ENCODE measurements around the gene MACROD2.

Gene MACROD2

DNA sequence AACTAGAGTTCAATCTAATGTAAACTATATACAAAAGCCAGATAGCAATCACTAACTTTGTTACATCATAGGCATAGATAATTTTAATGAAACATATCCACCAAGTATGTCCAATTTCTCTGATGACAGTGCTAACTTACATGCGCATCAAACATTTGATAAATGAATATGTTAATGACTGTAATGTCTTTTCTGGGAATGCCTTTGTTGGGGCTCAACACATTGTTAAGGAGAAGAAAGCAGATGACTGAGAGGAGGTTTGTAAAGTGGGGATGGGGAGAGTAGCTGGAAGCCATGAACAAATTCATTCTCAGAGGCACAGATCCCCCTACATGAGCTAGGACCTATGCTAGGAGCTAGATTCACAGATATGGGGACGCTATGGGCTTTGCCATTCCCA is 1627.9 kb downstream of the MACROD2 start:
- no peak for DNase-seq

DNA sequence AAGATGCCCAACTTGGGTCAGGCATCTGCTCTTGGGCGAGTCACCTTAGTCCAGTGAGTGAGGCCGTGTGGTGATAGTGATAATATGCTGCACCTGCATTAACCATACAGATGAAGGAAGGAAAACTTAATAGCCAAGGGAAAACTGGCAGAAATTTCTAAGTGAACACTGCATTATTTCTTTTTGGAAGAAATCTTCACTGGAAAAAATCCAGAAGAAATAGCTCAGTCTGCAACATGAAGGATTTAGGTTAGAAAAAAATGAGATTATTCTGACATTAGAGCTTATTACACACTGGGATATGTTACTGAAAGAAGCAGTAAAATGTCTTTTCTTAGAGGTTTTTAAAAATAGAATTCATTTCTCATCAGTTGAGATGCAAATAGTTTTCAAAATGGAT is 1630.7 kb downstream of the MACROD2 start:
- no peak for DNase-seq

DNA sequence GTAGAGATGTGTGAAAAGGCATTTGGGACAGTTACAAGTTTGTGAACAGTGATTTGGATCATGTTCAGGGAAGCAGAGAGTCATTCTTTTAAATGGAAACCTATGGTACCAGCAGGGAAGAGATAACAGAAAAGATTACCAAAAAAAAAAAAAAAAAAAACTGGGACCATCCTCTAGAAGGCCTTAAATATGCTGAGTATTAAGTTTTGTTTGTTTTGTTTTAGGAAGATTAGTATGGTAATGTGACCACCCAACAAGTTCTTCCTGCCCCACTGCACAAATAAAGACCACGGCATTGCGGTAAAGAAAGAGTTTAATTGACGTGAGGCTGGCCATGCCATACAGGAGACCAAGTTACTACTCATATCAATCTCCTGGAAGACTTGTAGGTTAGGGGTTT is 1631.8 kb downstream of the MACROD2 start:
- DNase-seq, result no peak

DNA sequence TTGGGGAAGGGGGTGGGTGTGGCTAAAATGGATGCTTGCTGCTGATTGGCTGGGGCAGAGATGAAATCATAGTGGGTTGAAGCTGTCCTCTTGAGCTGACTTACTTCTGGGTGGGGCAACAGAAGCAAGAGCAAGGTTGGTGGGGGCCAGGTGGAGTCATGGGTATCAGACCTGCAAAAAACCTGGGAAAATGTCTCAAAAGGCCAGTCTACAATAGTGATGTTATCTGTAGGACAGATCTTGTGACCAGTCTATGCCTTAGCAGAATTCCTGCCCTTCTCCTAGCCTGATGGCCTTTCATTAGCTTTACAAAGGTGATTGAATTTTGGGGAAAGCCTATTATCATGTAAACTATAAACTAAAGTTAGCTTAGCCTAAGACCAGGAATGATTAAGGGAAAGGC is 1632.2 kb downstream of the MACROD2 start:
- no peak for DNase-seq

DNA sequence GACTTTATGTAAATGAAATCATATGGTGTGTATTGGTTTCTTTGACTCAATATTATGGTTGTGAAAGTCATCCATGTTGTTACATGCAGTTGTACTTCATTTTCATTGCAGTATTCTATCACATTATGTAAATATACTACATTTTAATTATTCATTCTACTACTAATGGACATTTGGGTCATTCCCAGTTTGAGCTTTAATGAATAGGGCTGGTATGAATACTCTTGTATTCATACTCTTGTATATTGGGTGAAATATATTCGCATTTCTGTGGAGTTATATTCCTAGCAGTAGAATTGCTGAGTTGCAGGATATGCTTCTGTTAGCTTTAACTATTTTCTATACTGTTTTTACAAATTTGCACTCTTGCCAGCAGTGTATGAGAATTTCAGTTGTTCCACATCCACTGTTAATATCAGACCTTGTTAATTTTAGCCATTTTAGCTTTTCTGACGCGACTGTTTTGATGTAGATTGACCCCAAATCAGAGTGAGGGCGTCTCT is 1633.6 kb downstream of the MACROD2 start:
- no peak for DNase-seq

DNA sequence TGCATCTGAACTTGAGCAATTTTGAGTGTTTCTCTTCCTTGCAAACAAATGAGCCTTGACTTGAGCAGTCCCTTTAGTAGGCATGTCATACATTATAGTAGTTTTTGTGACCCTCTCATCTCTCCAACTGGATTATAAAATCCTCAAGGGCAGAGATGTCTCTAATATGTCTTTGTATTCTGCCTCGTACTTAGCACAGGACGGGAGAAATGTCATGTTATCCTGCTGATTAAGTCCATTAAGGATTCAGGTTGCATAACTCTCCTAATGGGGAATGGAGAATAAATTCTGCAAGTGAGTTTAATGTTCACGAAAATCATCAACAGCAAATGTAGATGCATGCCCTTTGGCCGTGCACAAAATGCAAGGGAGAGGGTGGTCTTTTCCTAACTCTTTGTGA is 1635.0 kb downstream of the MACROD2 start:
- DNase-seq, result no peak

DNA sequence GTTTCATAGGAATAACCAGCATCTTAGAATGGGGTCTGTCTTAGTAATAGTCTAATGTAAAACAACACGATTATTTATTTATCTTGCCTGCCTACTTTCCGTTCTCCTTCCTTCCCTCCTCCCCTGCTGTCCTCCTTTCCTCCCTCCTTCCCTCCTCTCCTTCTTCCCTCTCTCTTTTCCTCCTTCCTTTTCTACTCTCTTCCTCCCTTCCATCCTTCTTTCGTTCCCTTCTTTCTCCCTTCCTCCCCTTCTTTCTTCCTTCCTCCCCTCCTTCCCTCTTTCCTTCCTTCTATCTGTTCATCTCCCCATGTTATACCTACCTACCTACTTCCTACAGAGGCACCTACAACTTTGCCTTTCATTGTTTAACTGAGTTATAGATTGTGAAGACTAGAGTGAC is 1637.4 kb downstream of the MACROD2 start:
- DNase-seq, result no peak

DNA sequence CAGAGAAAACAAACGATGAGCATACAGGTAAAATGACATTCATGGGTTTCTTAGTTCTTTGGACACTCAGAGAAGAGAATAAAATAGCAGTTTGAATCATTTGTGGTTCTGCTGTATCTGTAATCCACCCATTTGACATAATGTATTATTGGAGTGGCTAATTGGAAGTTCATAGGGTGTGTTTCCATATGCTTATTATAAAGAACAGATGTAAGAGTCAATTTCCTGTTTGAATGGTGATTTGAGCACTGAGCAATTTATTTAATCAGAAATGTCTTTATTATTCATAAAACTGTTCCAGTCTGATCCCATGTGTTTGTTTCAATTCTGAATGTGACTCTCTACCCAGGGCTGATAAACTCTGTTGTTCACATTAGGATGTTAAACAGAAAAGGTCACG is 1638.8 kb downstream of the MACROD2 start:
- no peak for DNase-seq

DNA sequence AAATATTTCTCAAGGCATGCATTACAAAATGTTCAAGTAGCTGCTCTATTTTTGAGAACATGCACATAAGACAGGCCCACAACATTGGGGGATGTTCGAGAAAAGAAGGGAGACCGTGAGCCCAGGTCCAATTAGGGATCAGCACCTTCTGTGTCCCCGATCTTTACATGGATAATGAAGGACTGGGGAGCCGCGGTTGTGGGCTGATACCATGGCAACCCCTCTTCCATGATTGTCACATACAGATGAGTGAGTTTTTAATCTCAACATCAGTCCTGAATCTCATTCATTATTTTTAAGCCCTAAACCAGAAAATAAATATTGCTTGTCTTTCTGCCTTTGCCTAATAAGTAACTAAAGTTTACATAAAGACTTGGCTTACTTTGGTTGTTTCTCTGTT is 1642.2 kb downstream of the MACROD2 start:
- no peak for DNase-seq

DNA sequence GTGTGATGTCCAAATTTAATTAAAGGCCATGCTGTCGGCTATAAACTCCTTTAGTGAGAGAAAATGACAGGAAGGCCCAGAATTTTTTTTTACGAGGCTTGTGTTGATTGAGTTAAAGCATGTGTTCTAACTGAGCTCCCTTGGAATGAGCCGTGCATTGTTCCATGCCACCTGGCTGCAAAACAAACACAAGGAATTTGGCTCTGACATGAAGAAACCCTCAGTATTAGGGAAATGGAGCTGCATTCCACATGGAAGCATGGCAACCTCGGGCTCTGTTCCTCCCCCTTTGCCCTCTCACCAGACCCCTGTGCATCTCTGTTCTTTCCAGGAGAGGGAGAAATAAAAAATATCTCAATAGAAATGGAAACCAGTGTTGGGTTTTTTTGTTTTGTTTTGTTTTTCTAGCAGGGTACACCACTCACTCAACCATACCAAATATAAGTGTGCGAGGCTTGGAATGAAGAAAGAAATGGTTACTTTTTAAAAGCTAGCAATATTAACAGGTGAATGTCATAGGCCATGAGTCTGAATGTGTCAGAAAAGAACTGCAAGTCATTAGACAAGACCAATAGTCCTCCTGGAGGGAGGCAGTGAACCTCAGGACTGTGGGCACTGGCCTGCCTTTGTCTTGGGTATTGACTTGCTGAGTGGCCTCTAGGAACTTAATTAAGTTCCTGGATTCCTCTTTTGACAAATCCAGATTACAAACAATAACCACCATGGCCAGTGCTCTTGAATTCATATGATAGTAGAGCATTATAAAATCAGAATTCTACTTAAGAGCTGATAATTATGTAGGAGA is 1642.8 kb downstream of the MACROD2 start:
- DNase-seq, result no peak

DNA sequence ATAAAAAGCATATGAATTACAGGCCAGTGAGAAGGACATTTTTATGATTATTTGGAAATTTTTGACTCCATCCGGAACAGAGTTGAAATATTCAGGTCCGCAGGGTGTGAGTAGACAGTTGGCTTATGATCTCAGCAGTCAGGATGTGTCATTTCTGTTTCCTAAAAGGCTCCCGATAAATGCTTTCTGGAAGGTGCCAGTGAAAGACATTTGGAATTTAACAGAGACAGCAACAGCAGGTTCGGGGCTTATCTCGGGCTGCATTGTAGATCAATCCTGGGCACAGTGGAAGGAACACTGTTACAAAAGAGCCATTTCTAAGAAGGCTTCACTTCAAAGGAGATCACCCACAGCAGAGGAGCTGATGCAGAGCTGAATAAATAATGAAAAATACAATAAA is 1643.5 kb downstream of the MACROD2 start:
- no peak for DNase-seq

DNA sequence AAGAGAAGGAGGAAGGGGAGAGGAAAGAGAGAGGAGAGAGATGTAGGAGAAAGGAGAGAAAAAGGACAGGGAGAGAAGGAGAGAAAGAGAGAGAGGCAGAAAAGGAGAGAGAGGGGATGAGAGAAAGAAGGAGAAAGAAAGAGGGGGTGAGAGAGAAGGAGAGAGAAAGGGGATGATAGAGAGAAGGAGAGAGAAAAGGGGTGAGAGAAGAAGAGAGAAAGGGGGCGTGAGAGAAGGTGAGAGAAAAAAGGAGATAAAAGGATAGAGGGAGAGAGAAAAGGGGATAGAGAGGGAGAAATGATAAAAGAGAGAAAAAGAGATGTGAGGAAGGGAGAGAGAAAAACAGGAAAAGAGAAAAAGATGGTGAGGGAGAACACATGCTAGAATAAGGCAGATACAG is 1644.5 kb downstream of the MACROD2 start:
- DNase-seq, result no peak

DNA sequence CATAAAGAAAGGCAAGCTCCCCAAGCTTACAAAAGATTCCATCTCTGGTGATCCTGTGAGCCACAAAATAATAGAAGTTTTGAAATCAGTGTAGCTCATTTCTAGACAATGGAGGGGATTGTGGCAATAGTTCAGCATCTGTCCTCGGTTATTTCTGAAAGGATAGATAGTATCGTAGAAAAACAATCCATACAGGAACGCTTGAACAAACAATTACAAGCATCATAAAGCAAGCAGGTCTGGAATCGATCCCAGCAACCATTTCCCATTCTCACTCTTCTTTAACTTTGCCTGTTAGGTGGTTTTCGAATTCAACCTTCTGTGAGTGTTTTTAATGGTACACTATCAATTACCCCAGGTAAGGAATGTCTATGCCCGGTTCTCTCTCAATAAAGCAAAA is 1646.8 kb downstream of the MACROD2 start:
- no peak for DNase-seq

DNA sequence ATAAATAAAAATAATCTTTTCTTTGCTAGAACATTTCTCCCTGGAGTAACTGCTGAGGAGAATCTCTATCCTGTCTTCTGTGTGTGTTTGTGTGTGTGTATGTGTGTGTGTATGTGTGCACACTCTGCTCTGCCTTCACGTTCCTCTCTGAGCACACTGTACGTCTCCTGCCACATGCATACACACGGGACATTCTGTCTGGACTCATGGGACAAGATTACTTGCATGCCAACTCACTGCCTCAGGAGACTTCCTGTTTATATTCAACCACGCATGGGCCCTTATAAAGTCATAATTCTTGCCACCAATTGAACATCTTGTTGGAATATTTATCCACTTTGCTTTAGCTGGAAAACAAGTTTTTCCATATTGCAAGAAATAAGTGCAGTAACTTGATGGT is 1647.4 kb downstream of the MACROD2 start:
- no peak for DNase-seq

DNA sequence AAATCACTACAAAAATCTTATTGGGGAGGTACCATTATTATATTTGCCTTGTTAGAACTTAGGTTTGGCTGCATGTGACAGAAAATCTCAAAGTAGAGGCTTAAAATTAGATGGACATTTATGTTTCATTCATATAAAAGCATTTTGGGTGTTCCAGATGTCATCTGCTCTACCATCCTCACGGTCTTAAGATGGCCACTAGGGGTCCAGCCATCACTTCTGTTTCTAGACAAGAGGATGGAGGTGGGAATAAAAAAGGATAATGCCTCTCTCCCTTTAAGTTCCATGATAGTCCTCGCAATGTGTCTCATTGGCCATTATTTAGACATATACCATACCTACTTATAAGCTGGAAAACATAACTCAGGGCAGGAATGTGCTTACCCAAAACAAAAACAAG is 1648.4 kb downstream of the MACROD2 start:
- no peak for DNase-seq

DNA sequence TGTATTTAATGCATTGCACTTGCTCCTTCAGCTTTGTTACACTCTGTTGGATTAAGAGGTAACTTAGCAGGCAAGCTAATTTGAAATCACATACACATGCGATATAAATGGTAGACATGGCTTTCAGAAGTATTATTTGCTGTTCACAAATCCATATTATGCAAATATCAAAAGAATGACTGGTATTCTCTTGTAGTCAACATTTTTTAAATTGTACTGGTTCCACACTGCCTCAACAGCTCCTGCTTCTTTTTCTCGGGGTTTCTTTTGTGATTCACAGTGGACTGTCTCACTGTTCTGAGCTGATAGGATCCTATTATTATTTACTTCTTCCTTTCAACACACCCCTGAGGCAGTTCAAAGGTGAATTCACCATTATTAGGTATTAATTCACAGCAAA is 1650.5 kb downstream of the MACROD2 start:
- DNase-seq, result no peak

DNA sequence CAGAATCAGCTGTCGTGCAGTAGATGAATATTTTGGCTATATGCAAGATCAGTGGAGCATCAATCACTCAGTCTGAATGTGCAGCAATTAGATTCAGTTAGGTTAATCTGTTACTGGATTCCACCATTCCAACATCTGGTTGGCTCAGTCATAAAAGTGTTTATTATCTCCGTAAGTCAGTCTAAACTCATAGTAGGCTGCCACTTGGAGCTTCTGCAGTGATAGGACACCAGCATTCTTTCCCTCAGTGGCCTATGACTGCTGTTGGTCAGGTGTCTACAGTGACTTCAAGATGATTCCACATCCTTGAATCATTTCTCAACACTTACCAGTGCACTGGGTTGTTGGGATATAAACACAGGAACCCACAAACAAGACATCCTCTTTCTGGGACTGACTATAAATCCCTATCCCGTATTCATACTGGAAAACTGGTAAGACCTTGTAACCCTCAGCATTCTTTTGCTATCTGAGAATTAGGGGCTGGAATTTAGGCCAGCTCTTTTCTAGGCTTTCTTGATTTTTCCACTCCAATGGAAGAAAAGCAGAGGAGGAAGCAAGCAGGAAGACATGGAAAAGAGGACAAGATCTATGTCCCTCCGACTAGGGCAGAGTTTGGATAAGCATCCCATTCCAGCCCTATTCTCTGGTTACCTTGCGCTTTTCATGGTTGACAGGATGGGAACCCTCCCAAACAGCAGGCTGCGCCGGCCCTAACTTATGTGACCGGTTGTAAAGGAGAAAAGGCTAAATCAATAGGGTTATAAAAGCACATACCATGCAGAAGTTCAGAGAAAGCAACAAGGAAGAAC is 1658.3 kb downstream of the MACROD2 start:
- no peak for DNase-seq

DNA sequence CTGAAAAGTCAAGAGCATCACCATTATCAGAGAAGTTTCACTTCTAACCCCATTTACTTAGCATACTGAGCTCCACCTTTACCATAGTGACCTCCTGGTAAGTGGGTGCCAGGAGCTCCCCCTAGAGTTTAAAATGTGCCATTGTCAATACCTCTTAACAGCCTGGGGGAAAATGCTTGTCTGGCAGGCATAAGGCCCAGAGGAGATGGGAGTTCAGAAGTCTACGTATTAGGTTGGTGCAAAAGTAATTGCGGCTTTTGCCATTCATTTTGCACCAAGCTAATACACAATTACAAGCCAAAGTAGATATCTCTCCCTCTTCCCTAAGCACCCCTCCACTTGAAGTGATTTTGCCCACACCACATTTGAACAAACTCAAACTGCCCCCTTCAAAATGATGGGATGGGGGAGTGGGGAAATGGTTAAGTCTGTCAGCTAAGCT is 1658.9 kb downstream of the MACROD2 start:
- DNase-seq, result no peak

DNA sequence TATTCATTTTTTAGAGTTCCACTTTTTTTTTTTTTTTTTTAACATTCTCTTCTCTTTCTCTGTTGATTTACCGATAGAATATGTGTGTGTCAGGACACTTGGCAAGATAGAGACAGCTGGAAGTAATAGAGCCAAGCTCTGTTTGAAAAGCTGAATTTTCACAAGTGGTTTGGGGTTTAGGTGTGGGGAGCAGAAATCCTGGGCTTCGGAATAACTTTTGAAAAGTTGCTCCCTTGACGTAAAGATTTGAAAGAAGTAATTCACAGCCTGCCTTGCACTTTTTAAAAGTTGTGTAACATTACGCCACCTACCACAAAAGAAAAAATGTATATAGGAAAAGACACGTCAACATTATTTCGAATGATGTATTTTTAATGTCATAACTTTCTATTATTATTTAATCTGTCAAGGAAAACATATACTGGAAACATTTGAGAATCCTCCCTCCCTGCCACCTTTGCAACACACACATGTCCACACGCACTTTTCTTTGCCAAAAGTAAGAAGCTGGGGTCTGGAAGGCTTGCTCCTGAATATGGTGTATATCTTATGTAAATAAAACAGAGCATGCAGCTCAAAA is 1660.1 kb downstream of the MACROD2 start:
- DNase-seq, result no peak

DNA sequence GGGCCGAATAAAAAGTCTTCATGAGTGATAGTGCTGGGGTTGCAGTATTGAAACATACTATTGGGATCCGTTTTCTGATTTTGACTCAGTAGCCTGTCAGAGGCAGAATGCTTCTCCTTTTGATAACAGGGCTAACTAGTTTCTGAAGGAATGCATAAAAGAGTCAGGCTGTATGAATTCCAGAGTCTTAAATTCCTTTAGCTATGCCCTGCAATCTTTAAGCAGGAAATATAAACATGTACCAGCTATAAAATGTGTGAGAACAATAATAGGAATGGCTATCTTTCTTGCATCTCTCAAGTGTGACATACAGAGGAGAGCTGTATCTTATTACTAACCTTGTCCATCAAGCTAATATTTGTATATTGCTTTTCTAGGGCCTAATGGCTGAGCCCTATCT is 1660.8 kb downstream of the MACROD2 start:
- DNase-seq, result no peak

DNA sequence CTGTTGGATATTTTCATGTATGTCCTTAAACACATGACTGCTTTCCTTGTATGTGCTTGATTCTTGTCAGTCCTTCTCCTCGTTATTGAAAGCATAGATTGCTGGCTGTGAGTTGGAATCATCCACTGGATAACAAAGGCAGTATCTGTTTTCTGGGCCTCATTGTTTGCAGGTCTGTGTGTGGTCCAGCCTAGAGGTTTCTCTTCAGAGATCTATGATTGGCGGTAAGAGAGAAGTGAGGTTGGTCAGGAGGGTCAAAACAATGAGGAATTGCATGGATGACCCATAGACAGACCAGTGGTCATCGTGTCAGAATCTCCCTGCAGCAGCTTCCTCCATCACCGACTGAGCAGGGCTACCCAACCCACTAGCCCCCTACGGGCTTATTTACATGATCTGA is 1663.0 kb downstream of the MACROD2 start:
- DNase-seq, result no peak

DNA sequence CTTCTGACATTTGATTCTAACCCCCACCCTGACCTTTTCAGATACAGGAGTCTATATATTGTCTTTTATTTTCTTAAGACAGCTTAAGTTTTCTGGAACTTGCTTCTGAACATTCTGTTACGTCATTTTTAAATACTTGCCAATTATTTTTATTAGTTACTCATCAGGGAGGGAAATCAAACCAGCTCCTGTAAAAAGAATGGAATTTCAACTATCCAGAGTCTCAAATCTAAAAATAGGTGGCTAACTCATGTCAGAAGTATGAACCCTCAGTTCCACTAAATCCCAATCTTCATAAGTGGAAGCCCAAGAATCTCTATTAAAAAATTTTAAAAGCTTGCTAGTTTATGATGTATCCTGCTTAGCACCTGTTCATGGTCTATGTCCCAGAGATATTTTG is 1677.9 kb downstream of the MACROD2 start:
- no peak for DNase-seq

DNA sequence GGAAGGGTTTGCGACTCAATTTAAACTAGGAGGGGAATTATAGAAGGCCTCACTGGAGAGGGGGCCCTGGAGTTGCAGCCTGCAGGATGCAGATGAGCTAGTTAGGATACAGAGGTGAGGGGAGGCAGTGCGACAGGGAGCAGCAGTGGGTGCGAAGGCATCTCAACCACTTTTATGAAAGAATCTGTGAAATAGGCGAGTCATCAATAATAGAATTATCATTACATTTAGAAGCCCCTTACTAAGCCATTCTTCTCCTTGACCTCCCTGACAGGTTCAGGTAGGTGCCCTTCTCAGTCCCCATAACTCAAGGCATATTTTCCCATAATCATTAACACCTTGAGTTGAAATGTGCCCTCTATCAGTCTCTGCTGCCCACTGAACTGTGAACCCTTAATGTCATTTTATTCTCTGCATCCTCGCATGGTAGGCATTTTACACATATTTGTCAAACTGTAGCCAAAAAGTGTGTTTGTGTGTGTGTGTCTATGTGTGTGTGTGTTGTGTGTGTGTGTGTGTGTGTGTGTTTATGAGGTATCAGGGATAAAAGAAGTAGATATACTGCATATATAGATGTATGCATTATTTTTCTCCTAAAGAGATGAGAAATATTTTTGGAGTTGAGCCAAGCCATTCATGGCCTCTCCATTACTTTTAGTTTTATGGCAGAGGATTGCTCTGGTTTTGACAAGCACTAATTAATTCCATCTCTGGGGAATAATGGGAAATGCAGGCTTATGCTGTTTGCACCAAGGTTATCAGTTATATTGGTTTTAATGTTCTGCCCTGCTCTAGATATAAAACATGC is 1679.1 kb downstream of the MACROD2 start:
- DNase-seq, result no peak
